A673 (cell line): ENCODE results near the gene PIGN.

ENCODE experiments used
- EZH2 ChIP-seq: fragments of 200-600 bp; sonication (generic); IDR thresholded peaks from 2 replicates; pipeline ENCODE4 v1.6.1; 2017; ENCODE audit warnings: borderline replicate concordance, low read depth, mild to moderate bottlenecking, mixed read lengths, antibody characterized with exemption, low read length; ENCODE audit not compliant: poor library complexity, severe bottlenecking
- TF ChIP-seq, protein P1 (sequence below): fragments of 300-800, 200-600 bp; sonication (generic); conservative IDR thresholded peaks from 2 replicates; pipeline ENCODE4 v1.5.1; 2017; ENCODE audit warnings: low read depth, mild to moderate bottlenecking, antibody characterized with exemption, low read length, moderate library complexity, mixed read lengths

- TF ChIP-seq, protein P1, sequence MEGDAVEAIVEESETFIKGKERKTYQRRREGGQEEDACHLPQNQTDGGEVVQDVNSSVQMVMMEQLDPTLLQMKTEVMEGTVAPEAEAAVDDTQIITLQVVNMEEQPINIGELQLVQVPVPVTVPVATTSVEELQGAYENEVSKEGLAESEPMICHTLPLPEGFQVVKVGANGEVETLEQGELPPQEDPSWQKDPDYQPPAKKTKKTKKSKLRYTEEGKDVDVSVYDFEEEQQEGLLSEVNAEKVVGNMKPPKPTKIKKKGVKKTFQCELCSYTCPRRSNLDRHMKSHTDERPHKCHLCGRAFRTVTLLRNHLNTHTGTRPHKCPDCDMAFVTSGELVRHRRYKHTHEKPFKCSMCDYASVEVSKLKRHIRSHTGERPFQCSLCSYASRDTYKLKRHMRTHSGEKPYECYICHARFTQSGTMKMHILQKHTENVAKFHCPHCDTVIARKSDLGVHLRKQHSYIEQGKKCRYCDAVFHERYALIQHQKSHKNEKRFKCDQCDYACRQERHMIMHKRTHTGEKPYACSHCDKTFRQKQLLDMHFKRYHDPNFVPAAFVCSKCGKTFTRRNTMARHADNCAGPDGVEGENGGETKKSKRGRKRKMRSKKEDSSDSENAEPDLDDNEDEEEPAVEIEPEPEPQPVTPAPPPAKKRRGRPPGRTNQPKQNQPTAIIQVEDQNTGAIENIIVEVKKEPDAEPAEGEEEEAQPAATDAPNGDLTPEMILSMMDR = no peak
- no peak for TF ChIP-seq EZH2
Measured at GRCh38 chr18:62081248-62081647, 105.6 kb downstream of the PIGN start.
